B cell (primary cell): ENCODE measurements around the gene ANLN. TPM values are rescaled to one million over a fixed set of nuclear protein-coding genes. Genes with fewer than 3 reads are reported as not detected.

Source experiments
- ATAC-seq: fragments of 200-7000 bp; cut with Tn5 transposase; one replicate; pipeline ENCODE4 v1.10.0; 2021; ENCODE audit warnings: low read depth, mild to moderate bottlenecking, moderate number of reproducible peaks, moderate library complexity
- CTCF ChIA-PET: fragments of 350-600 bp; sonication (Branson Sonifier 250); formaldehyde crosslinking; loops from one replicate; lab custom pipeline; 2021; ENCODE audit warnings: antibody characterized with exemption, inconsistent platforms; lab: Charles Lee
- POLR2A ChIA-PET: fragments of 350-600 bp; sonication (Branson Sonifier 250); formaldehyde crosslinking; loops from one replicate; lab custom pipeline; 2021; ENCODE audit warnings: antibody characterized with exemption; lab: Charles Lee
- DNase-seq: peaks from one replicate; pipeline ENCODE4 v3.0.0; 2013
- H2AFZ ChIP-seq: 2 replicates; pipeline ENCODE4 v1.6.1; 2012; ENCODE audit warnings: mild to moderate bottlenecking, low read depth, low read length; ENCODE audit not compliant: insufficient read depth, poor library complexity, severe bottlenecking
- H3K27ac ChIP-seq, 2 donors: 1 replicate in 1 of 2; 2 replicates in 1 of 2; pipeline ENCODE4 v1.5.1; 2012 to 2013; ENCODE audit warnings: low read length in 2 of 2, mild to moderate bottlenecking in 2 of 2, moderate library complexity in 1 of 2
- H3K27me3 ChIP-seq, 4 experiments: fragments of 200-600 bp in 1 of 4; sonication (generic) in 1 of 4; replicated peaks in 1 of 4; 1 replicate in 2 of 4; 2 replicates in 2 of 4; pipeline versions ENCODE4 v1.6.1 to v1.7.0; 2013 to 2016; ENCODE audit warnings: low read length in 3 of 4, mild to moderate bottlenecking in 2 of 4, mixed read lengths in 1 of 4, moderate library complexity in 1 of 4; ENCODE audit not compliant: insufficient read depth in 4 of 4, control insufficient read depth in 3 of 4; ENCODE audit errors: control extremely low read depth in 1 of 4
- H3K36me3 ChIP-seq, 2 experiments: replicated peaks in 1 of 2; 1 replicate in 1 of 2; 2 replicates in 1 of 2; pipeline versions ENCODE4 v1.6.1 to v1.7.1; 2013; ENCODE audit warnings: low read length in 1 of 2; ENCODE audit not compliant: insufficient read depth in 2 of 2, control insufficient read depth in 1 of 2; ENCODE audit errors: control extremely low read depth in 1 of 2, extremely low read depth in 1 of 2
- H3K4me1 ChIP-seq, 2 donors: fragments of 200-600 bp in 1 of 2; sonication (generic) in 1 of 2; 1 replicate in 1 of 2; 2 replicates in 1 of 2; pipeline versions ENCODE4 v1.5.1 to v1.6.1; 2013 to 2017; ENCODE audit warnings: low read length in 2 of 2; ENCODE audit not compliant: control insufficient read depth in 2 of 2, insufficient read depth in 2 of 2
- H3K4me2 ChIP-seq: replicated peaks from 2 replicates; pipeline ENCODE3; 2012; ENCODE audit warnings: mild to moderate bottlenecking, low read depth, low read length; ENCODE audit not compliant: poor library complexity, severe bottlenecking
- H3K4me3 ChIP-seq, 5 experiments: fragments of 200-600 bp in 1 of 5; sonication (generic) in 1 of 5; 1 replicate in 3 of 5; 2 replicates in 2 of 5; pipeline versions ENCODE4 v1.5.1 to v1.7.0; 2011 to 2016; ENCODE audit warnings: low read length in 4 of 5, mild to moderate bottlenecking in 4 of 5, low read depth in 2 of 5, control low read depth in 1 of 5, moderate library complexity in 1 of 5; ENCODE audit not compliant: insufficient read depth in 1 of 5; ENCODE audit errors: control extremely low read depth in 1 of 5, extremely low read depth in 1 of 5
- H3K79me2 ChIP-seq: fragments of 200-600 bp; sonication (generic); one replicate; pipeline ENCODE4 v1.6.0; 2016; ENCODE audit warnings: low read length; ENCODE audit not compliant: control insufficient read depth, insufficient read depth
- H3K9ac ChIP-seq: fragments of 200-600 bp; sonication (generic); 2 replicates; pipeline ENCODE4 v1.6.1; 2017; ENCODE audit warnings: mild to moderate bottlenecking, low read length, moderate library complexity
- H3K9me3 ChIP-seq, 3 donors: one replicate each; pipeline versions ENCODE4 v1.6.1 to v1.7.1; 2013; ENCODE audit warnings: low read length in 2 of 3; ENCODE audit not compliant: control insufficient read depth in 2 of 3, insufficient read depth in 1 of 3; ENCODE audit errors: control extremely low read depth in 1 of 3
- H4K20me1 ChIP-seq: 2 replicates; pipeline ENCODE4 v1.6.0; 2012; ENCODE audit warnings: mild to moderate bottlenecking, low read length; ENCODE audit not compliant: insufficient read depth, control insufficient read depth, poor library complexity, severe bottlenecking
- H3K27ac Mint-ChIP-seq: one replicate; pipeline ENCODE4 v1.8.0; 2021; ENCODE audit warnings: mixed read lengths
- H3K27me3 Mint-ChIP-seq: one replicate; pipeline ENCODE4 v1.8.0; 2021; ENCODE audit warnings: mixed read lengths
- H3K4me1 Mint-ChIP-seq: one replicate; pipeline ENCODE4 v1.8.0; 2021; ENCODE audit warnings: mixed read lengths
- H3K4me3 Mint-ChIP-seq: one replicate; pipeline ENCODE4 v1.8.0; 2021; ENCODE audit warnings: mixed read lengths
- H3K9me3 Mint-ChIP-seq: one replicate; pipeline ENCODE4 v1.8.0; 2022; ENCODE audit warnings: mixed read lengths; ENCODE audit not compliant: insufficient read depth
- CTCF ChIP-seq: fragments of 200-600 bp; IDR thresholded peaks from one replicate; pipeline ENCODE4 v1.8.0; 2022; ENCODE audit warnings: antibody characterized with exemption, mild to moderate bottlenecking
- EZH2 ChIP-seq: IDR thresholded peaks from 2 replicates; pipeline ENCODE4 v1.6.1; 2012; ENCODE audit warnings: borderline replicate concordance, low read depth, mild to moderate bottlenecking, moderate library complexity, low read length; ENCODE audit not compliant: insufficient read depth, poor library complexity, severe bottlenecking
- WGBS: methylation state at CpG from one replicate; pipeline ENCODE4 v1.1.5; 2013; ENCODE audit warnings: missing lambda C conversion rate; ENCODE audit not compliant: insufficient coverage; 5-methylcytosine and 5-hydroxymethylcytosine counted together
- intact Hi-C: fragments of 100-400 bp; cut with micrococcal nuclease; formaldehyde crosslinking; loops from one replicate; pipeline ENCODE4 v1.10.0; 2022
- polyA plus RNA-seq: library from polyadenylated mRNA; depleted of rRNA; stranded (reverse); fragments of >200 nt; gene quantifications from 2 replicates; pipeline ENCODE4 v1.2.3, GENCODE V29; 2012
- total RNA-seq, 2 donors: library from RNA; stranded (reverse); fragments of 120-200 nt in 1 of 2; gene quantifications; 1 replicate in 1 of 2; 2 replicates in 1 of 2; pipeline versions ENCODE4 v1.2.3 to v1.2.4, GENCODE V29; 2013 to 2022

The ANLN gene
- total and polyA plus RNA-seq, 2 donors (not counting 1 experiment from before 2014, with no cell fraction given) = 0.19 to 0.32 TPM

DNA sequence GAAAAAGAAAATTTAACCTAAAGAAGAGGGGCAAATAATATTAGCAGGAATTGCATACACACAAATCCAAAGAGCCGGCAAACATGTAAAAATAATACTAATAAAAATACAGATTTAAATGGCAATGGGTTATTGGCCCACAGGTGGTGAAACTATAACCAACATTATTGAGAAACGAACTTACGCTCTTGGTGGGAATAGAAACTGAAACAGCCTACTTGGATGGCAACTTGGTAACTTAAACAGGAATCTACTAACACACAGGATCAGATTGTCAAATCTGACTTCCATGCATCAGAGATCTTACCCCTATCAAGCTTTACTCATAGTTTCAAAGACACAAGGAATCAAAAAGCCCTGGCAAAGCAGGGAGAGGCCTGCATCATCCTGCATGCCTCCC is 66.5 kb downstream of the ANLN start:
- Mint-ChIP-seq H3K27ac (no peak overlapping the region), H3K4me3 (no peak overlapping the region), H3K9me3 (no peaks in the 10 kb centered on the region), H3K4me1 (no peaks in the 10 kb centered on the region), H3K27me3 (no peaks in the 10 kb centered on the region)
- no peak overlapping the region for H3K9ac ChIP-seq
- no peaks in the 10 kb centered on the region for H3K4me1 ChIP-seq
- H3K27ac ChIP-seq = no peak overlapping the region
- H3K27me3 ChIP-seq = no peaks in the 10 kb centered on the region
- H3K9me3 ChIP-seq = no peaks in the 10 kb centered on the region
- DNase-seq = no peak
- H2AFZ ChIP-seq = no peak overlapping the region
- TF ChIP-seq CTCF (no peak), EZH2 (no peak)
- ChIA-PET CTCF (no interaction called here), POLR2A (no interaction called here)
- no peak for ATAC-seq
- 100% methylated on average over 1 of the region's 3 CpGs for WGBS
- no peaks in the 10 kb centered on the region for H3K79me2 ChIP-seq
- intact Hi-C loops = no loop called here
- H3K4me3 ChIP-seq = no peak overlapping the region
- no peak overlapping the region for H3K4me2 ChIP-seq
- no peaks in the 10 kb centered on the region for H4K20me1 ChIP-seq
- H3K36me3 ChIP-seq = no peaks in the 10 kb centered on the region

DNA sequence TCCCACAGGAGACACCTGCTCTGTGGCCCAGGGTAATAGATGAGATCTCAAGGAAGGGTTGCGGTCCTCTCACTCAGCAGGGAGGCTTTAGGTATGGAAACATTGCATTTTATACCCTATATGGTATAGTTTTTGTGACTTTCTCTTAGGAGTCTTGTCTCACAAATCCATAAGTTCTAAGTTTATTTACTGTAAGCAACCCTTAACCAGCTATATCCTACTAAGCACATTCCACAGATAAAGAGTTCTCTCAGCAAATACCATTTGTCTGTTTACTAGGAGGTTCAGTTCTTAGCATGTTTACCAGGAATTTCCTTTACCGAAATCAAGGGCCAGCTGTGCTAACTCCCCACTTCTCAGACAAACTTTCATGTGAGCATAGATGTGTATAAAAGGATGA is 66.9 kb downstream of the ANLN start:
- Mint-ChIP-seq H3K27ac (no peak overlapping the region), H3K9me3 (no peaks in the 10 kb centered on the region), H3K4me1 (no peaks in the 10 kb centered on the region), H3K4me3 (no peak overlapping the region), H3K27me3 (no peaks in the 10 kb centered on the region)
- ATAC-seq (no peak), DNase-seq (no peak)
- POLR2A ChIA-PET = no interaction called here
- Histone ChIP-seq H3K36me3 (no peaks in the 10 kb centered on the region), H3K9ac (no peak overlapping the region), H3K79me2 (no peaks in the 10 kb centered on the region), H3K9me3 (no peaks in the 10 kb centered on the region), H3K4me2 (no peak overlapping the region), H4K20me1 (no peaks in the 10 kb centered on the region), H3K27me3 (no peaks in the 10 kb centered on the region), H3K27ac (no peak overlapping the region), H2AFZ (no peak overlapping the region), H3K4me1 (no peaks in the 10 kb centered on the region), H3K4me3 (no peak overlapping the region)
- TF ChIP-seq EZH2 (no peak), CTCF (no peak)
- CTCF ChIA-PET = no interaction called here
- WGBS = no CpG with 5 or more reads among the region's 2 CpGs
- intact Hi-C loops = no loop called here
